Stimulated activated CD4-positive, alpha-beta T cell treated with anti-CD3 and anti-CD28 coated beads, Interleukin-1b, Interleukin-23, amount 100 ng/mL, for 1 hour (primary cell): Measurements from ENCODE around the gene YIPF4.
A peak's percentile ranks its signal among the peaks of the same experiment; 100 is the strongest.
"Not testable (repeated sequence)": the region's sequence is repeated elsewhere in the genome, so short reads cannot be mapped to it uniquely, and the experiment has no call there.

ENCODE experiments used
- DNase-seq, 2 donors: peaks; one replicate each; pipeline ENCODE4 v3.0.0-alpha.2; 2020; ENCODE audit warnings: low read depth in 2 of 2

YIPF4 gene

GRCh38 chr2:32277674-32278477 is at the start of gene YIPF4:
YIPF4 (plus strand) TSS chr2:32277904; CDS start chr2:32278156, 252 bp downstream.
- DNase-seq = peak; percentile 65 to 82

GRCh38 chr2:32228181-32228580 is 49.5 kb upstream of the YIPF4 start:
- no peak for DNase-seq

- no peak for DNase-seq
Observed at GRCh38 chr2:32229635-32230034, 48.1 kb upstream of the YIPF4 start.

- no peak for DNase-seq
Observed at GRCh38 chr2:32231959-32232358, 45.7 kb upstream of the YIPF4 start.

GRCh38 chr2:32235315-32235714 is 42.4 kb upstream of the YIPF4 start:
- DNase-seq = no peak

- no peak for DNase-seq
Observed at GRCh38 chr2:32237488-32237887, 40.2 kb upstream of the YIPF4 start.

- no peak for DNase-seq
Observed at GRCh38 chr2:32237996-32238395, 39.7 kb upstream of the YIPF4 start.

- no peak for DNase-seq
Observed at GRCh38 chr2:32242331-32242730, 35.4 kb upstream of the YIPF4 start.

GRCh38 chr2:32246911-32247310 is 30.8 kb upstream of the YIPF4 start:
- no peak for DNase-seq

- no peak for DNase-seq
Observed at GRCh38 chr2:32248299-32248698, 29.4 kb upstream of the YIPF4 start.

- DNase-seq = no peak
Observed at GRCh38 chr2:32249731-32250236, 27.9 kb upstream of the YIPF4 start.

GRCh38 chr2:32250290-32250689 is 27.4 kb upstream of the YIPF4 start:
- DNase-seq = no peak

GRCh38 chr2:32258242-32258641 is 19.5 kb upstream of the YIPF4 start:
- no peak for DNase-seq

GRCh38 chr2:32260376-32260775 is 17.3 kb upstream of the YIPF4 start:
- DNase-seq = no peak

- no peak for DNase-seq
Observed at GRCh38 chr2:32262105-32262504, 15.6 kb upstream of the YIPF4 start.

- DNase-seq = no peak
Observed at GRCh38 chr2:32264422-32265105, 13.1 kb upstream of the YIPF4 start, which contains the start of gene NLRC4. NLRC4 (minus strand) TSS chr2:32264886; CDS start chr2:32256775, 8,111 bp downstream.

- no peak for DNase-seq
Observed at GRCh38 chr2:32271063-32271462, 6.6 kb upstream of the YIPF4 start.

- DNase-seq = no peak
Observed at GRCh38 chr2:32272279-32272678, 5.4 kb upstream of the YIPF4 start.

GRCh38 chr2:32274289-32274688 is 3.4 kb upstream of the YIPF4 start:
- DNase-seq = no peak

- not testable (repeated sequence) for DNase-seq
Observed at GRCh38 chr2:32275790-32276189, 1.9 kb upstream of the YIPF4 start.

GRCh38 chr2:32277363-32277673 is 386 bp upstream of the YIPF4 start:
- DNase-seq = no peak

- DNase-seq = no peak
Observed at GRCh38 chr2:32278478-32278853, 762 bp downstream of the YIPF4 start.

- DNase-seq = no peak
Observed at GRCh38 chr2:32284321-32284720, 6.6 kb downstream of the YIPF4 start.
